HG03025 (cell line): Measurements from ENCODE around the gene LIPN.
"Not testable (repeated sequence)": the region's sequence is repeated elsewhere in the genome, so short reads cannot be mapped to it uniquely, and the experiment has no call there.

ENCODE experiments used
- ATAC-seq: cut with Tn5 transposase; IDR thresholded peaks from one replicate; pipeline ENCODE4 v1.9.1; 2021; ENCODE audit warnings: mild to moderate bottlenecking, moderate library complexity; ENCODE audit not compliant: unreplicated experiment, low FRiP score

Gene LIPN

GRCh38 chr10:88759366-88760101 is at the start of gene LIPN:
TSS of gene LIPN (plus strand) at chr10:88760020. CDS start at chr10:88761406, 1,386 bp downstream.
- no peak for ATAC-seq

- ATAC-seq: no peak
Observed at GRCh38 chr10:88715517-88715916, 44.3 kb upstream of the LIPN start.

DNA sequence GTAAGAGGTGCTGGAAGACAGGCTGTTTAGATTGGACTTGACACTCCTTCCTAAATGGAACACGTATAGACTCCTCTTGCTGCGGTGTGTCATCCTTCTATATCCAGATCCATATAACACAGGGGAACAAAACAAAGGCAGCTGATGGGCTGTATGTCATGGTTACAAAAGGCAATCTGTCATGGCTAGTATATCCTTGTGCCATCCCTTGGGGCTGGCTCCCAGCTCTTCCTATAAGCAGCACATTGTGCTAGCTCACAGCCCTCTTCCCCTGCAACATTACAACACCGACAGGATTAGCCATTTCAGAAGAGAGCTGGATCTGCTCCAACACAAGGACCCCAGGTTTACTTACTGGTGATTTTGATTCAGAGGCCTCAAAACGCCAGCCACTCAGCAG is 38.4 kb upstream of the LIPN start:
- ATAC-seq: no peak

DNA sequence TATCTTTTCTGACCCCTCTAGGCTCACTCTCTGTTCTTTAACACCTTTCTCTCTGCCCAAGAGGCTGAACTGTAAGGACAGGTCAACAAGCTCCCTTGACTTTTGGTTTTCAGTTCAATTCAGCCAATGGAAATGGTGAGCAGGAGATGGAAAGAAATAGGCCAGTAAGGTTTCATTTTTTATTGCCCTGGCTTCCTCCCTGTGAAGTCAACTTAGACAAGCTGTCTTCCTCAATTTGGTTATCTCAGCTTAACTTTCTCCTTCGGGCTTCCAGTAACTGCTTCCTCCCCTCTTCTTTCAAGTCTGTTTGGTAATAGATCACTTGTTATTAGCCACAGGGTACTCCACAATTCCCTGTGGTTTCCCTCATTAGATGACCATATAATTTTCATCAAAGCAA is 34.0 kb upstream of the LIPN start:
- ATAC-seq: no peak

DNA sequence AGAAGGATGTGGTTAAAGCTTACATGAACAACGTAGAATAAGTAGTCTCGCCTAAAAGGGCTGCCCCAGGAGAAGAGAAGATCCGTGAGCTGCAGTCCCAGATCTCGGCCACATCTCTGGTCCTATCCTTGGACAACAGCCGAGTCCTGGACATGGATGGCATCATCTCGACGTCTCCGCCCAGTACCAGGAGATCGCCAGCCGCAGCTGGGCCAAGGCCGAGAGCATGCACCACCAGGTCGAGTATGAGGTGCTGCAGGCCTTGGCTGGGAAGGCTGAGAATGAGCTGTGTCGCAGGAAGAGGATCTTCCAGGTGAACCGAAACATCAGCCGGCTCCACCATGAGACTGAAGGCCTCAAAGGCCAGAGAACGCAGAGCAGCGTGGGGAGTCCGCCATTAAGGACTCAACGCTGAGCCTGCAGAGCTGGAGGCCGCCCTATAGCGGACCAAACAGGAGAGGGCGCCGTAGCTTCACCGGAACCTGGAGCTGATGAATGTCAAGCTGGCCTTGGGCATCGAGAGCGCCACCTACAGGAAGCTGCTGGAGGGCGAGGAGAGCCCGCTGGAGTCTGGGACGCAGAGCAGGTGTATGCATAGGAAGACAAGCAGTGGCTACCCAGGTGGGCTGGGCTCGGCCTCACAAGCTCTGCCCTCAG is 31.6 kb upstream of the LIPN start:
- ATAC-seq: no peak

- no peak for ATAC-seq
Observed at GRCh38 chr10:88730864-88731263, 29.0 kb upstream of the LIPN start.

- ATAC-seq: no peak
Observed at GRCh38 chr10:88731296-88731695, 28.5 kb upstream of the LIPN start.

DNA sequence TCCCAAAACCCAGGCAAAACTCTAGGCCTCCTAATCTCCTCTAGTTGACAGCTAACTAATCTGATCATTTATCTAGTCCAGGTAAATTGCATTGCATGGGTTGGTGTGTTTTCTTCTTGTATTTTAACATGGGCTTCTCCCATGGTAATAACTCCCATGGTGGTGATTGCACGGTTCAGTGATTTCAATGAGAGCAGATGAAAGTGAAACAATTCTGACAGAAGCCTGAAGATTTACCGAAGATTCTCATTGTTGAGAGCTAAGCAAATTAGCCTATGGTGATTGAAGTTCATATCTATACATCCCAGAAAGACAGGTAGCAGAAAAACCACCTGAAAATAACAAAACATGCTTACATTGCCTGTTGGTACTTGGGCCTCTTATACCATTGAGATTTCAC is 26.6 kb upstream of the LIPN start:
- ATAC-seq: no peak

DNA sequence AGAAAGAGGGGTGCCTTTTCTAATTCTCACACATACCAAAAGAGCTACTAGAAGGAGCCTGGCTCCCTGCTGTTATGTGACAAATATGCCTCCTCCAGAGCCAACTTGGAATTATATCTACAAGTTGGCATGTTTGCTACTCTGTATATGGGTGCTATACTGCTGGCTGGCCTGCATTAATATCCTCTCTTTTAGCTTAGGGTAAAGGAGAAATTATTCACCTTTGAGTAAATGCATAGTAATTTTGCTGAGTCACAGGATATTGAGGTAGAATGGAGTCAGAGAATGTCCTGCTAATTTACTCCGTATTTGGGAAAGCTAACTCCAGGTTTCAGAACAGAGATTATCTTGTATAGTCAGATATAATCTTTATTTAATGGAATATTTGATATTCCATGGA is 24.2 kb upstream of the LIPN start:
- ATAC-seq: no peak

- not testable (repeated sequence) for ATAC-seq
Observed at GRCh38 chr10:88741921-88742320, 17.9 kb upstream of the LIPN start.

GRCh38 chr10:88742448-88742847 is 17.4 kb upstream of the LIPN start:
- no peak for ATAC-seq

- ATAC-seq: no peak
Observed at GRCh38 chr10:88744002-88744401, 15.8 kb upstream of the LIPN start.

DNA sequence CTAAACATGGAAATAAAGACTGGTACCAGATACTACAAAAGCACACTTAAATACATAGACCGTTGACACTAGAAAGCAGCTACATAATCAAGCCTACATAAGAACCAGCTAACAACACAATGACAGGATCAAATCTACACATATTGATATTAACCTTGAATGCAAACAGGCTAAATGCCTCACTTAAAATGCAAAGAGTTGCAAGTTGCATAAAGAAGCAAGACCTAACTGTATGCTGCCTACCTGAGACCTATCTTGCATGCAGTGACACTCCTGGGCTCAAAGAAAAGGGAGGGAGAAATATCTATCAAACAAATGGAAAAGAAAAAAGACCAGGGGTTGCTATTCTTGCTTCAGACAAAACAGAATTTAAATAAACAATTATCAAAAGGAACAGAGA is 14.2 kb upstream of the LIPN start:
- no peak for ATAC-seq

GRCh38 chr10:88754287-88754686 is 5.5 kb upstream of the LIPN start:
- no peak for ATAC-seq

DNA sequence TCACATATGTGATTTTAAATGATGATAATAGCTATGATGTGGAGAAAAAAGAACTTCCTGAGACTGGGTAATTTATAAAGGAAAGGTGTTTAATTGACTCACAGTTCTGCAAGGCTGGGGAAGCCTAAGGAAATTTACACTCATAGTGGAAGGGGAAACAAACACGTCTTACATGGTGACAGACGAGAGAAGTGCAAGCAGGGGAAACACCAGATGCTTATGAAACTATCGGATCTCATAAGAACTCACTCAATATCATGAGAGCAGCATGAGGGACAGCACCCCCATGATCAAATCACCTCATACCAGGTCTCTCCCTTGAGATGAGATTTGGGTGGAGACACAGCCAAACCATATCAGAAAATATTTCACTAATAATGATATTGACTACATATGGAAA is 4.1 kb upstream of the LIPN start:
- no peak for ATAC-seq

DNA sequence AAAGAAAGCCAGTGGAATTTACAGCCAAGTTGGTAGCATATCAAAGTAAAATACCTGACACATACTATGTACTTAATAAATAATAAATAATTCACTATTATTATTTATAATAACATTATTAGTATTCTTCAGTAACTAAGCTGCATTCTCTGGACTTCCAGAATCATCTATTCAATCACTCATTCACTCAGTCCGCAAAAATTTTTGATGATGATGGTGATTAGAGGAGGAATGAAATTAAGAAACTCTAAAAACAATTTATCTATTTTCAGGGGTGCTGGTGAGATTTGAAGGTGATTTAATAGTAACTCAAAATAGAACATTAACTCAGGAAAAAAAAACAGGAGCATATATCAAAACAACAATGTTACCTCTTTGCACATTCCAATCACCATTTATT is 3.2 kb upstream of the LIPN start:
- ATAC-seq: no peak

DNA sequence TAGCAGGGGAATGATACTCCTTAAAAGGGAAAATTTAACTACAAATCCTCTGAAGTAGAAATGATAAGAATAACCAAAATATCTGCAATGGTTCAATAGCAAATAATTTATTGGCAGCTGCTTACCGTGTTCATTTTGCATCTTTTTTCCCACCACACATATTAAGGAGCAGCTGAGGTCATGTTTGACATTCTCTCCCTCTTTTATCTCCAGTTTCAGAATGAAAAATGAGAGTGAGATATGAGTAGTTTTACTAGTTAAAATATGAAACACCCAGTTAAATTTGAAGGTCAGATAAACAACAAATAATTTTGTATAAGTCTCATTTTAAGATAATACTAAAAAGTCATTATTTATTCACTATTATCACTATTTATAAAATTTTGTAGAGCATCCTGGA is 3.1 kb downstream of the LIPN start:
- no peak for ATAC-seq

- ATAC-seq: no peak
Observed at GRCh38 chr10:88763441-88763840, 3.6 kb downstream of the LIPN start.

DNA sequence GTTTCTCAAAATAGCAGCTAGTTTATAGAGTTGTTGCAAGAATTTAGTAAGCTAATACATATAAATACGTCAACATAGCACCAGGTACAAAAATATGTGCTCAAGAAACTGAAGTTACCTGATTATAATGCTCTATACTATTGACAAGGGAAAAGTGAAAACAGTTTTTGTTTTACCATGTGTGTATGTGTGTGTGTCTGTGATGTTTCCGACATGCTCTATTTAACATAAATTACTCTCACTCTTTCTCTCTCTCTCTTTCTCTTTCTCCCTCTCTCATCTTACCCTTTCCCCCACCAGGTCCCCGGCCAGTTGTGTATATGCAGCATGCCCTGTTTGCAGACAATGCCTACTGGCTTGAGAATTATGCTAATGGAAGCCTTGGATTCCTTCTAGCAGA is 4.3 kb downstream of the LIPN start:
- no peak for ATAC-seq

GRCh38 chr10:88765816-88766215 is 6.0 kb downstream of the LIPN start:
- ATAC-seq: no peak

- ATAC-seq: no peak
Observed at GRCh38 chr10:88769384-88769783, 9.6 kb downstream of the LIPN start.

DNA sequence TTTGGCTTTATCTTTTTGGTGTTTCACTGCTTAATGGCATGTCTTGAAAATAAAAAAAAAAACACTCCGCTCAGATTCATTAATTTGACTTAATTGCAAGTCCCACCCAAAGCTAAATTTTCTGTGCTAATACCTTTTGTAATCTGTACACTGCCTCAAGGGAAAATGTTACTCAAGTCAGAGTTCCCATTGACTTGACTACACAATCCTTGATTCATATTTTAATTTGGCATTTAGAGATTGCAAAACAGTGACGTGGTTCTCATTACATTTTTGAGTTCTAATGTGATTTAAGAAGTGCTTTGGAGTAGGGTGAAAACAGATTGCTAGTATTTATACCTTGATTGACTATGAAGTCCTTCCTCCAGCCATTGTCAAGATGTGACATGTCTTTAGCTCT is 21.4 kb downstream of the LIPN start:
- ATAC-seq: no peak
